HG02938 (cell line): ENCODE results near the gene EPHB2.
"Not testable (repeated sequence)": the region's sequence is repeated elsewhere in the genome, so short reads cannot be mapped to it uniquely, and the experiment has no call there.

ENCODE experiments used
- ATAC-seq: cut with Tn5 transposase; IDR thresholded peaks from one replicate; pipeline ENCODE4 v1.9.1; 2021; ENCODE audit warnings: mild to moderate bottlenecking, moderate library complexity; ENCODE audit not compliant: unreplicated experiment

Gene EPHB2

GRCh38 chr1:22932803-22933470 is 222.3 kb downstream of the EPHB2 start:
- no peak for ATAC-seq

- no peak for ATAC-seq
These were observed 224.8 kb downstream of the EPHB2 start for GRCh38 chr1:22935433-22935832.

- ATAC-seq = no peak
These were observed 226.0 kb downstream of the EPHB2 start for GRCh38 chr1:22936681-22937080.

GRCh38 chr1:22941257-22941656 is 230.6 kb downstream of the EPHB2 start:
- ATAC-seq = no peak

- ATAC-seq = no peak
These were observed 233.9 kb downstream of the EPHB2 start for GRCh38 chr1:22944346-22945055.

- ATAC-seq = not testable (repeated sequence)
These were observed 234.5 kb downstream of the EPHB2 start for GRCh38 chr1:22945171-22945570.

GRCh38 chr1:22949822-22950331 is 239.2 kb downstream of the EPHB2 start:
- no peak for ATAC-seq

GRCh38 chr1:22951796-22952195 is 241.2 kb downstream of the EPHB2 start:
- ATAC-seq = no peak

GRCh38 chr1:22952694-22953056 is 242.0 kb downstream of the EPHB2 start:
- no peak for ATAC-seq

GRCh38 chr1:22953057-22953739 is 242.6 kb downstream of the EPHB2 start:
- no peak for ATAC-seq

- no peak for ATAC-seq
These were observed 243.1 kb downstream of the EPHB2 start for GRCh38 chr1:22953740-22954141.

GRCh38 chr1:22955146-22955545 is 244.5 kb downstream of the EPHB2 start:
- ATAC-seq = no peak

GRCh38 chr1:22957066-22957465 is 246.4 kb downstream of the EPHB2 start:
- ATAC-seq = no peak

GRCh38 chr1:22958556-22958955 is 247.9 kb downstream of the EPHB2 start:
- no peak for ATAC-seq

GRCh38 chr1:22959545-22960360 is 249.1 kb downstream of the EPHB2 start:
- no peak for ATAC-seq

- no peak for ATAC-seq
These were observed 251.9 kb downstream of the EPHB2 start for GRCh38 chr1:22962558-22962957.

GRCh38 chr1:22963044-22963677 is 252.5 kb downstream of the EPHB2 start:
- no peak for ATAC-seq

- no peak for ATAC-seq
These were observed 255.7 kb downstream of the EPHB2 start for GRCh38 chr1:22966309-22966708.

GRCh38 chr1:22967833-22968232 is 257.2 kb downstream of the EPHB2 start:
- ATAC-seq = no peak

- no peak for ATAC-seq
These were observed 258.7 kb downstream of the EPHB2 start for GRCh38 chr1:22969304-22969709.

GRCh38 chr1:22970096-22970495 is 259.5 kb downstream of the EPHB2 start:
- ATAC-seq = no peak
